K562 (cell line): ENCODE measurements around the gene BCCIP. TPM values are rescaled to one million over a fixed set of nuclear protein-coding genes. Genes with fewer than 3 reads are reported as not detected.

Source experiments
- ATAC-seq: fragments of 200-7000 bp; cut with Tn5 transposase; 3 replicates; pipeline ENCODE4 v1.9.1; 2020; ENCODE audit warnings: moderate library complexity
- BruUV-seq: library from RNA; stranded (reverse); fragments of 400-500 nt; replicated peaks from 2 replicates; lab custom pipeline; 2021; lab: Mats Ljungman, UMichigan
- CTCF ChIA-PET: fragments of 300-600 bp; formaldehyde crosslinking; extraction: SDS; loops from one replicate; lab custom pipeline; 2021; ENCODE audit warnings: low intra/inter-chr PET ratio; lab: Yijun Ruan, JAX
- POLR2A ChIA-PET: fragments of 300-600, 350-650 bp; sonication (Branson Sonifier 250); formaldehyde crosslinking; extraction: SDS; loops from one replicate; lab custom pipeline; 2021; ENCODE audit warnings: antibody characterized with exemption, inconsistent platforms; lab: Yijun Ruan, JAX
- DNase-seq, 4 experiments: peaks; one replicate each; pipeline versions ENCODE4 v3.0.0 to v3.0.0-alpha.2; 2011 to 2018; ENCODE audit warnings: low spot score in 3 of 4, mixed read lengths in 3 of 4; ENCODE audit errors: extremely low read depth in 1 of 4
- FAIRE-seq: peaks from 2 replicates; lab custom pipeline; 2011; peaks lifted over from hg19 to GRCh38; lab: Jason Lieb, UNC
- H2AFZ ChIP-seq: 2 replicates; pipeline ENCODE4 v1.6.0; 2011; ENCODE audit warnings: low read depth, low read length, control low read depth, inconsistent platforms
- H3K27ac ChIP-seq: fragments of 200-600 bp; 3 replicates; pipeline ENCODE4 v1.8.0; 2011; ENCODE audit warnings: low read depth, mild to moderate bottlenecking, control low read depth, inconsistent platforms, low read length, moderate library complexity, mixed read lengths; ENCODE audit errors: extremely low read depth
- H3K27me3 ChIP-seq, 2 experiments: fragments of 300-600 bp in 1 of 2; 2 replicates in 1 of 2; 3 replicates in 1 of 2; pipeline versions ENCODE4 v1.6.0 to v1.8.0; 2011; ENCODE audit warnings: inconsistent platforms in 2 of 2, low read length in 2 of 2, mild to moderate bottlenecking in 1 of 2, mixed read lengths in 1 of 2, moderate library complexity in 1 of 2; ENCODE audit not compliant: control insufficient read depth in 2 of 2, insufficient read depth in 2 of 2
- H3K36me3 ChIP-seq: fragments of 300-600 bp; 3 replicates; pipeline ENCODE4 v1.8.0; 2011; ENCODE audit warnings: mild to moderate bottlenecking, low read length, inconsistent platforms; ENCODE audit not compliant: control insufficient read depth, insufficient read depth
- H3K4me1 ChIP-seq, 2 experiments: fragments of 200-600 bp in 1 of 2; replicated peaks in 1 of 2; 2 replicates in 1 of 2; 3 replicates in 1 of 2; pipeline versions ENCODE4 v1.5.1 to v1.8.0; 2011; ENCODE audit warnings: inconsistent platforms in 2 of 2, low read length in 2 of 2, mild to moderate bottlenecking in 1 of 2, mixed read lengths in 1 of 2, moderate library complexity in 1 of 2; ENCODE audit not compliant: control insufficient read depth in 2 of 2, insufficient read depth in 2 of 2
- H3K4me2 ChIP-seq: 2 replicates; pipeline ENCODE4 v1.6.1; 2011; ENCODE audit warnings: low read length, control low read depth, inconsistent platforms, mixed read lengths; ENCODE audit not compliant: insufficient read depth
- H3K4me3 ChIP-seq: fragments of 200-600 bp; sonication (generic), shearing (Covaris generic); 2 replicates; pipeline ENCODE4 v1.5.1; 2016; ENCODE audit warnings: control low read depth, inconsistent platforms
- H3K79me2 ChIP-seq: fragments of 200-600 bp; 3 replicates; pipeline ENCODE4 v1.8.0; 2011; ENCODE audit warnings: low read length, inconsistent platforms; ENCODE audit not compliant: control insufficient read depth, insufficient read depth
- H3K9ac ChIP-seq, 2 experiments: 2 replicates each; pipeline versions ENCODE4 v1.6.0 to v1.6.1; 2011; ENCODE audit warnings: low read depth in 2 of 2, low read length in 2 of 2, control low read depth in 1 of 2, inconsistent platforms in 1 of 2, mild to moderate bottlenecking in 1 of 2, mixed read lengths in 1 of 2; ENCODE audit not compliant: insufficient read depth in 1 of 2
- H3K9me1 ChIP-seq: one replicate; pipeline ENCODE4 v1.6.0; 2011; ENCODE audit warnings: inconsistent platforms, mild to moderate bottlenecking, low read length, moderate library complexity; ENCODE audit not compliant: control insufficient read depth, insufficient read depth
- H3K9me3 ChIP-seq: replicated peaks from 2 replicates; pipeline ENCODE4 v1.5.1; 2011; ENCODE audit warnings: low read depth, low read length, inconsistent platforms; ENCODE audit not compliant: control insufficient read depth, insufficient read depth
- H4K20me1 ChIP-seq: replicated peaks from 2 replicates; pipeline ENCODE4 v1.6.1; 2011; ENCODE audit warnings: low read length, inconsistent platforms, mixed read lengths; ENCODE audit not compliant: control insufficient read depth, insufficient read depth
- E2F8 ChIP-seq: fragments of 450-650 bp; IDR thresholded peaks from 2 replicates; pipeline ENCODE4 v1.7.1; 2018; ENCODE audit warnings: mild to moderate bottlenecking, low read depth; ENCODE audit not compliant: partially characterized antibody
- GATA2 ChIP-seq: sonication (generic); formaldehyde crosslinking; IDR thresholded peaks from 2 replicates; pipeline ENCODE4 v1.4.0; 2020; ENCODE audit warnings: mild to moderate bottlenecking, missing genetic modification reagents
- HNRNPUL1 ChIP-seq: fragments of 200-400 bp; formaldehyde crosslinking; IDR thresholded peaks from 2 replicates; pipeline ENCODE4 v1.6.1; 2017; ENCODE audit warnings: low read length
- NFIX ChIP-seq: fragments of 250-450 bp; sonication (Bioruptor Pico); IDR thresholded peaks from 2 replicates; pipeline ENCODE4 v1.4.0; 2020; ENCODE audit warnings: low read depth, mild to moderate bottlenecking, moderate library complexity
- RBBP5 ChIP-seq: fragments of 200-600 bp; sonication (generic); IDR thresholded peaks from 2 replicates; pipeline ENCODE4 v1.6.1; 2012; ENCODE audit warnings: borderline replicate concordance, mild to moderate bottlenecking, low read length, control low read depth, inconsistent platforms; ENCODE audit not compliant: insufficient read depth, poor library complexity, severe bottlenecking
- SMAD2 ChIP-seq: fragments of 150-350 bp; IDR thresholded peaks from 2 replicates; pipeline ENCODE4 v1.6.1; 2014; ENCODE audit warnings: low read depth, mild to moderate bottlenecking, low read length
- SMAD3 ChIP-seq: fragments of 450-650 bp; formaldehyde crosslinking; conservative IDR thresholded peaks from 2 replicates; pipeline ENCODE4 v1.4.0; 2020; ENCODE audit warnings: mild to moderate bottlenecking
- ZFP30 ChIP-seq: fragments of 250-450 bp; sonication (Bioruptor Pico); IDR thresholded peaks from 2 replicates; pipeline ENCODE4 v1.8.0; 2022; ENCODE audit warnings: moderate library complexity, mild to moderate bottlenecking, inconsistent platforms, borderline replicate concordance
- ZNF134 ChIP-seq: fragments of 250-450 bp; sonication (Bioruptor Pico); conservative IDR thresholded peaks from 2 replicates; pipeline ENCODE4 v1.4.0; 2020
- ZNF184 ChIP-seq: sonication (generic); formaldehyde crosslinking; IDR thresholded peaks from 2 replicates; pipeline ENCODE4 v1.5.0; 2020; ENCODE audit warnings: missing genetic modification reagents
- ZNF449 ChIP-seq: fragments of 250-450 bp; sonication (Bioruptor Pico); IDR thresholded peaks from 2 replicates; pipeline ENCODE4 v1.8.0; 2022; ENCODE audit warnings: moderate library complexity, mild to moderate bottlenecking, inconsistent platforms
- WGBS: fragments of 100-300 bp; shearing (Covaris generic); methylation state at CpG from one replicate; pipeline ENCODE4 v1.1.6; 2016; ENCODE audit warnings: low coverage, mixed read lengths; ENCODE audit not compliant: insufficient coverage; ENCODE audit errors: missing lambda C conversion rate; 5-methylcytosine and 5-hydroxymethylcytosine counted together
- in situ Hi-C: fragments of 300-500 bp; cut with MboI; formaldehyde crosslinking; loops from 4 replicates; pipeline ENCODE4 v1.15.0; 2018; ENCODE audit warnings: inconsistent platforms, mixed read lengths
- intact Hi-C: fragments of 100-400 bp; cut with micrococcal nuclease; formaldehyde crosslinking; loops from 2 replicates; pipeline ENCODE4 v1.14.2; 2022
- polyA plus RNA-seq, 8 experiments: library from polyadenylated mRNA; depleted of rRNA in 4 of 8; stranded (reverse) in 5 of 8; unstranded in 3 of 8; fragments of >200 nt; fragmentation: Nextera tagmentation in 2 of 8; fragmentation: Illumina TruSeq in 1 of 8; extraction: Ambion mirVana in 2 of 8; extraction: Trizol in 1 of 8; gene quantifications; 2 replicates each; pipeline versions ENCODE4 v1.2.1 to v1.2.3, GENCODE V29; 2011 to 2014; ENCODE audit warnings: inconsistent platforms in 1 of 8, missing spikeins in 1 of 8
- total RNA-seq, 7 experiments: library from RNA; depleted of rRNA in 6 of 7; stranded (reverse); fragments of >200 nt in 6 of 7; fragmentation: Illumina TruSeq in 2 of 7; extraction: Trizol in 2 of 7; gene quantifications; 2 replicates each; pipeline versions ENCODE4 v1.2.1 to v1.2.3, GENCODE V29; 2011 to 2021; ENCODE audit warnings: low replicate concordance in 1 of 7

The BCCIP gene
- total and polyA plus RNA-seq, 9 of the 15 experiments (the other 6 are each of a cell fraction or from before 2014, with no cell fraction given) = 95.1 to 204 (median 163) TPM

- H4K20me1 ChIP-seq = no peaks in the 10 kb centered on the region
- H3K9me1 ChIP-seq = no peaks in the 10 kb centered on the region
- intact Hi-C loops = no loop called here
- BruUV-seq = no TSS peak
- H3K27me3 ChIP-seq = no peaks in the 10 kb centered on the region
- no peak overlapping the region for H2AFZ ChIP-seq
- WGBS = 88% methylated on average over 2 of the region's 2 CpGs
- no peaks in the 10 kb centered on the region for H3K4me1 ChIP-seq
- H3K4me2 ChIP-seq = no peak overlapping the region
- in situ Hi-C loops = no loop called here
- no peak overlapping the region for H3K27ac ChIP-seq
- ChIA-PET POLR2A (interaction anchor here (0.8 to 0.9 kb wide), 2 partner anchors 8 to 14 kb away, joined by 3 read pairs; no protein-coding TSS in a partner anchor), CTCF (interaction anchor here (0.5 kb wide), 1 partner anchor 426 kb away, joined by 3 read pairs; no protein-coding TSS in a partner anchor)
- H3K4me3 ChIP-seq = no peak overlapping the region
- no peak for DNase-seq
- TF ChIP-seq NFIX (CRISPR knock-in tag) = no peak
- no peak for TF ChIP-seq ZFP30 (CRISPR knock-in tag)
- no peak for TF ChIP-seq E2F8
- no peak for TF ChIP-seq HNRNPUL1
- no peak for TF ChIP-seq GATA2 (CRISPR knock-in tag)
- TF ChIP-seq ZNF134 (CRISPR knock-in tag) = no peak
- TF ChIP-seq SMAD3 (CRISPR knock-in tag) = no peak
- no peak for TF ChIP-seq SMAD2
- no peak for TF ChIP-seq RBBP5
- TF ChIP-seq ZNF184 (CRISPR knock-in tag) = no peak
- no peak for TF ChIP-seq ZNF449 (CRISPR knock-in tag)
- TF ChIP-seq, all 486 proteins: peak for 0
- Histone ChIP-seq H3K36me3 (peaks cover 36% of the 10 kb centered on the region; the same call in 2 of the 3 replicates), H3K9ac (no peak overlapping the region), H3K9me3 (no peaks in the 10 kb centered on the region), H3K79me2 (no peaks in the 10 kb centered on the region)
- ATAC-seq = no peak
- no peak for FAIRE-seq
These were observed 27.7 kb downstream of the BCCIP start for GRCh38 chr10:125850766-125851731.
